Esophagus muscularis mucosa (tissue), 4 donors: ENCODE results near the gene INPP5J.

ENCODE experiments used
- EP300 ChIP-seq: sonication (generic); formaldehyde crosslinking; IDR thresholded peaks from one replicate; pipeline ENCODE4 v1.6.1; 2017; ENCODE audit warnings: antibody characterized with exemption
- POLR2AphosphoS5 ChIP-seq, 2 donors: sonication (generic); formaldehyde crosslinking; IDR thresholded peaks; one replicate each; pipeline ENCODE4 v1.6.1; 2017; ENCODE audit warnings: antibody characterized with exemption in 2 of 2
- TF ChIP-seq, protein P1 (sequence below), 3 experiments: fragments of 200-600 bp in 2 of 3; fragments of 450-650 bp in 1 of 3; sonication (generic) in 2 of 3; IDR thresholded peaks; one replicate each; pipeline ENCODE4 v1.5.1; 2017 to 2019; ENCODE audit warnings: antibody characterized with exemption in 3 of 3, mild to moderate bottlenecking in 2 of 3, moderate library complexity in 1 of 3

- TF ChIP-seq, protein P1, sequence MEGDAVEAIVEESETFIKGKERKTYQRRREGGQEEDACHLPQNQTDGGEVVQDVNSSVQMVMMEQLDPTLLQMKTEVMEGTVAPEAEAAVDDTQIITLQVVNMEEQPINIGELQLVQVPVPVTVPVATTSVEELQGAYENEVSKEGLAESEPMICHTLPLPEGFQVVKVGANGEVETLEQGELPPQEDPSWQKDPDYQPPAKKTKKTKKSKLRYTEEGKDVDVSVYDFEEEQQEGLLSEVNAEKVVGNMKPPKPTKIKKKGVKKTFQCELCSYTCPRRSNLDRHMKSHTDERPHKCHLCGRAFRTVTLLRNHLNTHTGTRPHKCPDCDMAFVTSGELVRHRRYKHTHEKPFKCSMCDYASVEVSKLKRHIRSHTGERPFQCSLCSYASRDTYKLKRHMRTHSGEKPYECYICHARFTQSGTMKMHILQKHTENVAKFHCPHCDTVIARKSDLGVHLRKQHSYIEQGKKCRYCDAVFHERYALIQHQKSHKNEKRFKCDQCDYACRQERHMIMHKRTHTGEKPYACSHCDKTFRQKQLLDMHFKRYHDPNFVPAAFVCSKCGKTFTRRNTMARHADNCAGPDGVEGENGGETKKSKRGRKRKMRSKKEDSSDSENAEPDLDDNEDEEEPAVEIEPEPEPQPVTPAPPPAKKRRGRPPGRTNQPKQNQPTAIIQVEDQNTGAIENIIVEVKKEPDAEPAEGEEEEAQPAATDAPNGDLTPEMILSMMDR (IDR thresholded peaks at IDR 0.05): no peak
- TF ChIP-seq POLR2AphosphoS5 (IDR thresholded peaks at IDR 0.05): no peak
- no peak for TF ChIP-seq EP300
These were observed 8.1 kb downstream of the INPP5J start for GRCh38 chr22:31130873-31131272.
